Colon (tissue), 2 donors: ENCODE measurements around the gene CYB561A3.

Source experiments
- FAIRE-seq: peaks from 2 replicates; lab custom pipeline; 2012; peaks lifted over from hg19 to GRCh38; lab: Jason Lieb, UNC
- donor health status: control.
- donor health status: control.

Gene CYB561A3

DNA sequence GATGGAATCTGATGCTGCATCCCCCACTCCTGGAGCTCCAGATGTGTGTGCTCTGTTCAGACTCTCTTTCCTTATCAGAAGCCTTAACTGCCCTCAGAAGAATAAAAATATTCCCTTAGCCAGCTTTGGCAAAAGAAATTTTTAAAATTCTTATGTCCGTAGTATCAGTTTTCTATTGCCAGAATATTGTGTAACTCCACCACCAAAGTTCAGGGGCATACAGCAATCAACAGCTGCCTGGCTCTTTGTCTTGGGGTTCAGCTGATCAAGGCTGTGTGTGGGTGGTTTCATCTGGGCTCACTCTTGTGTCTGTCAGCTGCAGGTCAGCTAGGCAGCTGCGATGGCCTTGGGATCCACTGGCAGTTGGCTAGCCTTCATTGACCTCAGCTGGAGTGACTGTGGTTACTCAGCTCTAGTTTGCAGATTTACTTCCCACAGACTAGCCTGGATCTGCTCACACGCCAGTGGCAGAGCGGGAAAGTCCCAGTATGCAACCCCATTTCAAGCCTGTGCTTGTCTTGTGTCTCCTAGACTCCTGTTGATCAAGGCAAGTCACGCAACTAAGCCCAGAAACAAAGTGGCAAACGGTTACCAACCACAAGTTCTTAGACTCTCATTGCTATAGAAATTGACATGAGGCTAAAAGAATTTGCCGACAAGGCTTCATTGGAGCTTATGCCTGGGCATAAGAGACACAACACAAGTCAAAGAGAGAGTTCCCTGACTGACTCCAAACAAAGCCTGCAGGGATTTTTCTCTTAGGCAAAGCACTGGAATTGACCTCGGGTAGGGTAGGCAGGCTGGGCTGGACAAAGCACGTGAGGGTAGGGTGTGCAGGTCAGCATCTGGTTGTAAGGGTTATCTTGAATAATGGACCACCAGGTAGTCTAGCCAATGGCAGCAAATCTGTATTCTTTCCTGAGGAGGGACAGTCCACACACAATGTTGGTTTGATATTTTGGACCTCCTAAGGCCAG, 8.0 kb upstream of the CYB561A3 start:
- no peak for FAIRE-seq

DNA sequence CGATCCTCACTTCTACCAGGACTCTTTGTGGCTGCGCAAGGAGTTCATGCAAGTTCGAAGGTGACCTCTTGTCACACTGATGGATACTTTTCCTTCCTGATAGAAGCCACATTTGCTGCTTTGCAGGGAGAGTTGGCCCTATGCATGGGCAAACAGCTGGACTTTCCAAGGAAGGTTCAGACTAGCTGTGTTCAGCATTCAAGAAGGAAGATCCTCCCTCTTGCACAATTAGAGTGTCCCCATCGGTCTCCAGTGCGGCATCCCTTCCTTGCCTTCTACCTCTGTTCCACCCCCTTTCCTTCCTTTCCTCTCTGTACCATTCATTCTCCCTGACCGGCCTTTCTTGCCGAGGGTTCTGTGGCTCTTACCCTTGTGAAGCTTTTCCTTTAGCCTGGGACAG, 7.0 kb upstream of the CYB561A3 start:
- FAIRE-seq = no peak

DNA sequence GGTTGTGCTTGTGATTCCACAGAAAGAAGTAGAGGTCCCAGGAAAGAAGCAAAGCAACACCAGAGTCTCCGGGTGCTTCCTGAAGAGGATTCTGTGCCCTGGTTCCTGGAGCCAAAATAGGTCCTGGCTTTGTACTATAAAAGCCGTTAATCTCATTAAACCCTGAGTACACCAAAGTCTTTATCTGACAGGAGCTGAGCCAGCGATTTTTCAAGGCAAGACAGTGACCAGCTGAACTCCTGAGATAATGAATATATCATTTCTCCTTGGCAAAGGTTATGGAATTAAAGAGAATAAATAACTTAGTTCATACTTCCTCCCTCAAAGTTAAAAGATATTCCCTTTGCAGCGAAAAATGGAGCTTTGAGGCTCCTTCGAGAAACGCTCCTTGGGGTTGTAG, 5.7 kb upstream of the CYB561A3 start:
- no peak for FAIRE-seq

DNA sequence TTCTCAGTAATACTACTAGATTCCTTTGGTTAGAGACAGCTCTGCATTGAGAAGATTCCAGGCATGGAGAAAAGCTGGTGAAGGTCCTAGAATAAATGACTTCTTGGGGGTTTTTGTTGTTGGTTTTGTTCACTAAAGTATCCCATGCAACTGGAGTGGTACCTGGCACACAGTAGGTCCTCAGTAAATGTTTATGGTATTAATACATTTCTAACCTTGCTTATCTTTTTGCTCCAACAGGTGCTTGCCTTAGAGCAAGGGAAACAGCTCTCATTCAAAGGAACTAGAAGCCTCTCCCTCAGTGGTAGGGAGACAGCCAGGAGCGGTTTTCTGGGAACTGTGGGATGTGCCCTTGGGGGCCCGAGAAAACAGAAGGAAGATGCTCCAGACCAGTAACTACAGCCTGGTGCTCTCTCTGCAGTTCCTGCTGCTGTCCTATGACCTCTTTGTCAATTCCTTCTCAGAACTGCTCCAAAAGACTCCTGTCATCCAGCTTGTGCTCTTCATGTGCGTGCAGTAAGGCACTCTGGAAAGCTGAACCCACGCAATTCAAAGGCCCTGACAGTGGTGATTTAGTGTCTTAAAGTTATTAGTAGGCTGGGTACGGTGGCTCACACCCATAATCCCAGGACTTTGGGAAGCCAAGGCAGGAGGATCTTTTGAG, 2.5 kb upstream of the CYB561A3 start:
- FAIRE-seq = no peak

DNA sequence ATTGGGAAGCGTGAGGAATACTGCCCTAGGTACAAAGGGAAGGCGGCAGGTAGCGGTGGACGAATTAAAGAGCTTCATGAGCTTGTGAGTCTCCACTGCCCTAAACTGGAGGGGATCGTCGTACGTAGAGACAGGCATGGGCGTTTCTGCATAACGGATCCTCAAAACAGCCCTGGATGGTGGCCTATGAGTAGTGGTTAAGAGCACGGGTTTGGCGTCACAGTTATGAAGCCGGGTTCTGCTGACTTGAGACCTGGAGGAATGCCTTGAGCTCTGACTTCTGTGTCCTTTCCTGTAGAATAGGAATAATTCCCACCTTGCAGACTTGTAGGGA, 827 bp upstream of the CYB561A3 start:
- no peak for FAIRE-seq

DNA sequence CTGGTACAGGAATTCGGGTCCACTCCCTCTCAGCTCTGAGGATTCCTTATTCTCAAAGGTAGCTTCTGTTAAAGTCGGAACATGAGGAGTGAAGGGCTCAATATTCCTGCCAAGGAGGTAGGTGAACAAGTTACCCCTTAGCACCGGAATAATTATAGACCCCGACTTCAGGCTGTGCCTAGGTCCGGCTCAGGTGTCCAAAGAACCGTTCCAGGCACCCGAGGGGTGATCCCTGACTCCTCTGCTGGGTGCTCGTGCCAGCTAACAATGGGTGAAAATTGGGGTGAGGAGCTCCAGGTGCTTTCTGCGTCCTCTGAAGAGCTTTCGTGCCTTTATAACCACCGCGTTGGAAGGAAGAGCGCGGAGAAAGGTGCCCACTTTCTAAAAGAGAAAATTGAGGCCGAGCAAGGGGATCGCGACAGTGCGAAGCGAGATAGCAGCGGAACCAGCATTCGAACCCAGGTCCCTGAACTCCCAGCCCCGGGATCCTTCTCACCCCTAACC, 393 bp downstream of the CYB561A3 start:
- no peak for FAIRE-seq

DNA sequence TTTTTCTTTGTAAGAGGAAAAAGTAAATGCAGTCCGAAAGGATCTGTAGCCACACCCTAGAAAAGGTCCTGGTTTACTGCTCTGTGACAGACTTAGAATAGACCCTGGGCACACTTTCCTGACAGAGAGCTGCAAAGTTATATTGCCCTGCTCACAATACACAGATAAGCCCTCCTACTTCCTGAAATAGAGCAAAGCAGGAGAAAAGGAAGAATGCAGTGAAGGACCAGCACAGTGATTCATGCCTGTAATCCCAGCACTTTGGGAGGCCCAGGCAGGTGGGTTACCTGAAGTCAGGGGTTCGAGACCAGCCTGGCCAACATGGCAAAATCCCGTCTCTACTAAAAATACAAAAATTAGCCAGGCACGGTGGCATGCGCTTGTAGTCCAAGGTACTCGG, 2.2 kb downstream of the CYB561A3 start:
- FAIRE-seq = no peak

DNA sequence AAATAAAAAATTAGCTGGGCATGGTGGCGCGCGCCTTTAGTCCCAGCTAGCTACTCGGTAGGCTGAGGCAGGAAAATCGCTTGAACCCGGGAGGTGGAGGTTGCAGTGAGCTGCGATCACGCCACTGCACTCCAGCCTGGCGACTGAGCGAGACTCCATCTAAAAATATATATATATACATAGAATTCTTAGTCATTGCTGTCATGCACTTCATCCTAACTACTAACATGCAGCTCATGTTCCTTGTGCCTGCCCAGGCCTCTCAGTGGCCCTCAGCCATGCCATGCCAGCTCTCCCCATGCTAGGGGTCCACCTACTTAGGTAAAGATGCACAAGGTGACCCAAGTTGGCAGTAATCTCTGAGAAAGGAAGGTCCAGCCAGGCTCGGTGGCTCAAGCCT, 3.1 kb downstream of the CYB561A3 start:
- FAIRE-seq = no peak

DNA sequence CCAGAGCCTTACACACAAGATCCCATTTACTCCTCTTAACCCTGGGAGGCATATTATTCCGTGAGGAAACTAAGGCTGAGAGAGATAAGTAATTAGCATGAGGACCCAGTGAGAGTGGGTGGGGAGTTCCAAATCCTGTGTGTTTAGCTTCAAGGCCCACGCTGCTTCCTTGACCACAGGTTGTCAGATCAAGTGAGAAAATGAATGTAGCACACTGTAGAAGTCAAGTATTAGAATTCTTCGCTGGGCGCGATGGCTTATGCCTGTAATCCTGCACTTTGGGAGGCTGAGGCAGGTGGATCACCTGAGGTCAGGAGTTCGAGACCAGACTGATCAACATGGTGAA, 3.8 kb downstream of the CYB561A3 start:
- no peak for FAIRE-seq

DNA sequence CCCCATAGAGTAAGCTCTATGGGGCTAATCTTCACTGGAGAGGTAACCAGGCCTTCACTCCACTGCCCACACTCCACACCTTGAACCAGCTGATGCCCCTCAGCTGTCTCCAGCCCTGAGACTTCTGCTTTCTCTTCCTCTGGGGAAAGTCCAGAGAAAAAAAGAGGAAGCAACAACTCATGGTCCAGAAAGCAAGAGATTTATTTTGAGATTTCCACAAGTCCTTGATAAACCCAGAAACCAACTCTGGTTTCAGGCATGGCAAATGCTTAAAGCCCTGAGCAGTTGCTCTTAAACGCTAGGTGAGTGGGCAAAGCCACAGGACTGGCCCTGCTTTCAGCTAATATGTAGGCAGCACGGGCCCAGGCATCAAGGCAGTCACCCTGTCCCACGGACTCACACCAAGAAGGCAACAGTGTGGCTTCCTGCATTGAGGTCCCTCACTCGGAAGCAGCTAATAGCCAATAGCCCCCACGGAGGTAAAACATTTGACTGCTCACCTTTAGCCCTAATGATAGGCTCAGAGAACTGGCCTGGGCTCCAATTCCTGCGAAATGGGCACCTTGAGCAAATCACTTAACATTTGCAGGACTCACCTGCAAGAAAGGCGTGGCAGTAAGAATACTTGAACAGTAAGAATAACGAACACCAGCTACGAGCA, 4.3 kb downstream of the CYB561A3 start:
- FAIRE-seq = no peak

DNA sequence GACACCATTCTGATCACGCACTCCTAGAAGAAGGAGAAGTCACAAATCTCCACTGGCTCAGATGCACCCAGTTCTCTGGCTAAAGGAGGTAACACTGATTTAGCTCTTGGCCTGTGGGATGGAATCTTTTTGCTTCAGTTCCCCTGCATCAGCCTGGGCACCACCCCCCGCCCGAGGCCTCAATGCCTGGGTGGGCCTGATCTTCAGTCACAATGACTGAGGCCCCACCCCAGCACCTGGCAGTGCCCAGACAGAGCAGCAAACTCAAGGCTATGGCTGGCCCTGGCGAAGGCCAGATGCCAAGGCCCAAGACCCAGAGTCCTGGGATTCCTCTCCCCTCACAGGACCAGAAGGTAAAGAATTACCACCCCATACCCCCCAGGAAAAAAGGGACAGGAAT, 5.0 kb downstream of the CYB561A3 start:
- no peak for FAIRE-seq

DNA sequence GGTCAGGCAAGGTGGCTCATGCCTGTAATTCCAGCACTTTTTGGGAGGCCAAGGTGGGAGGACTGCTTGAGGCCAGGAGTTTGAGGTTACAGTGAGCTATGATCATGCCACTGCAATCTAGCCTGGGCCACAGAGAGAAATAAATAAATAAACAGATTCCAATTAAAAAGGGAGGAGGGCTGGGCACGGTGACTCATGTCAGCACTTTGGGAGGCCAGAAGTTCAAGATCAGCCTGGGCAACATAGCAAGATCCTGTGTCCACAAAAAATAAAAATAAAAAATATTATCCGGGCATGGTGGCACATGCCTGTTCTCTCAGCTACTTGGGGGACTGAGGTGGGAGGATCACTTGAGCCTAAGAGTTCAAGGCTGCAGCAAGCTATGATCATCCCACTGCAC, 7.5 kb downstream of the CYB561A3 start:
- FAIRE-seq = no peak

DNA sequence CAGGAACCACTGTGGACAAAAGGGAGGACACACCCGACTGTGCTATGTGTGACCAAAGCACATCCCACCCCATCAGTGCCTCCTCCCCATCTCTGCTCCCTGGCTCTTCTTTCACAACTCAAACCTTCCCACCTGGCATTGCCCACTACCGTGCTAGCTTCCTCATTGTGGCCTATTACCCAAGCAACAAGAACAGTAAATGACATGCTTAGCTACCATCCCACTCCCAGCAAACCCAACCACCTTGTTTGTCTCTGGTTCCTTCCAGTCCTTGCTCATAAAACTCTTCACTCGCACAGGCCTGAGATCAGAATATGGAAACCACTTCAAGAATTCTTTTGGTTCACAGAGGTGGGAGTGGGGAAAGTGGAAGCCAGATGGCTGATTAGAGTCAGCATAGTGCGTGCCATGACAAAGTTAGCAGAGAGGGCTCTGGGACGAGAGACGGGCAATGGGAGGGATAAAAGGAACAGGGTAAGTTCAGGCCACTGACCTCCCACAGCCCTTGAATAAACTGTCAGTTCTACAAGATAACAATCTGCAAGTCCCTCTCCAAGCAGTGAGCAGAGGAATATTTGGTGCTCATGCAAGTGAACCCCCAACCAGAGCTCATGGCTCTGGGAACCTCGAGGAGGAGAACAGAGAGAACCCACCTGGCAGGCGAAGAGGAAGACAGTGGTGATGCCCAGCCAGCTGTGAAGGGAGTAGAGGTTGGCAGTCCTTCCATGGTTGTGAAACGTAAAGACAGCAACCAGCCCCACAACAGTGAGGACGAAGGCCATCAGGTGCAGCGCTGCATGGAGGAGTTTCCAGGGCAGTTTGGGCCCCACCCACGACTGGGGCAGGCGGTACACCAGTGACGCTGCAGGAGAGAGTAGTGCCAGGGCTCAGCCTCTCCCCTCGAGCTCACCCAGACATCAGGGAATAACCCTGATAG, 8.3 kb downstream of the CYB561A3 start:
- no peak for FAIRE-seq

DNA sequence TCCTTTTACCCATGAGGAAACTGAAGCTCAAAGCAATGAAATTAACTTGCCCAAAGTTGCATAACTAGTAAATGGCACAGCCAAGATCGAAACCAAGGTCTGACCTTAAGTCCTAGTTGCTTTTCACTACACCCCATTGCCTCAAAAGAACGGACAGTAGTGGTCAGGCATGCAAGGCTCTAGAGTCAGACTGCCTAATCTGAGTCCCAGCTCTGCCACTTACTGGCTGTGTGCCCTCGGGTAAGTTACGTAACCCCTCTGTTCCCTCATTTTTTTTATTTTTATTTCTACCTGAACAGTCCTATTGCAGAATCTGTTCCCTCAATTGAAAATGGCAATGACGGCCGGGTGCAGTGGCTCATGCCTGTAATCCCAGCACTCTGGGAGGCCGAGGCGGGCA, 9.6 kb downstream of the CYB561A3 start:
- FAIRE-seq = no peak

DNA sequence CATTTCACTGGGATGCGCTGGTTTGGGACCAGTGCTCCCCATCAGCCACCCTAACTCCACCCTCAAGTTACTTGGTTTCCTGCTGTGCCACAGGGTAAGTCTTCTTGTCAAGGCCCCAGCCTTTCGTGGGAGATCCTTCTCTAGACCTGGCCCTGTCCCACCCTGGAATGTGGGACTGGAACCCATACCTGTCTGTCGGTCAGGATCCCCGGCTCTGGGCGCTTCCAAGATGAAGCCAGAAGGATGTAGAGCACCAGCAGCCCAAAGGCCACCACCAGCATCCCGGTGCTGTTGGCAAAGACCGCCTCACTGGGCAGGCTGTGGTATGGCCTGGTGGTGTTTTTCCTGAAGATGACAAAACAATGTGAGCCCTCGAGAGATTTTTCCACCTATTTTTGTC, 10.9 kb downstream of the CYB561A3 start:
- no peak for FAIRE-seq

DNA sequence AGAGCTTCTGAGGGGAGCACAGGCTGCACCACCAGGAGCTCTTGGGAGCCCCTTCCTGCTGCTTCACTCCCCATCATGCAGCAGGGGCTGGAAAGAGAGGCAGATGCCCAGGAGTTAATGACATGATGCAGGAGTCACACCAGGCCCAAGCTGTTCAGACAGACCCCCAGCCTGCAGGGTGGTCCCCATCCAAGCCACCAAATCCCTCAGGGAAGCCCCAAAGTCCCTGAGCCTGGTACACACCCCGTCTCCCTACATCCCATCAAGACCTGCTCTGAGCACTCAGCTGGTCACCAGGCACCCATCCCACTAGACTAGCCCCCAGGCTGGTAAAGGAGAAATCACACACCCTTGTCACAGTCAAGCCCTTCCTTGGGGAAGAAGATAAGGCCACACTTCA, 11.3 kb downstream of the CYB561A3 start:
- FAIRE-seq = no peak

DNA sequence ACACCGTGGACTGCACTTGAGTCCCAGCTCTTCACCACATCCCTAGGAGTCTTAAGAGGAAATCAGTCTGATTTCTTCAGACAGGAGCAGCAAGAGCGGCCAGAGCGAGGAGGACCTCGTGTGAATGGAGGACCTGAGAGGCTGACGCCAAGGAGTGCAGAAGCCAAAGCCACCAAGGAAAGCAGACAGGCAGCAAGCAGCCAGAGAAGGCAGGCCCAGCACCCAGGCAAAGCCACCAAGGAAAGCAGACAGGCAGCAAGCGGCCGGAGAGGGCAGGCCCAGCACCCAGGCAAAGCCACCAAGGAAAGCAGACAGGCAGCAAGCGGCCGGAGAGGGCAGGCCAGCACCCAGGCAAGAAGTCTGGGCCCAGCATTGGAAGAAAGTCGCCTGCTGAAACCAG, 11.8 kb downstream of the CYB561A3 start:
- no peak for FAIRE-seq

DNA sequence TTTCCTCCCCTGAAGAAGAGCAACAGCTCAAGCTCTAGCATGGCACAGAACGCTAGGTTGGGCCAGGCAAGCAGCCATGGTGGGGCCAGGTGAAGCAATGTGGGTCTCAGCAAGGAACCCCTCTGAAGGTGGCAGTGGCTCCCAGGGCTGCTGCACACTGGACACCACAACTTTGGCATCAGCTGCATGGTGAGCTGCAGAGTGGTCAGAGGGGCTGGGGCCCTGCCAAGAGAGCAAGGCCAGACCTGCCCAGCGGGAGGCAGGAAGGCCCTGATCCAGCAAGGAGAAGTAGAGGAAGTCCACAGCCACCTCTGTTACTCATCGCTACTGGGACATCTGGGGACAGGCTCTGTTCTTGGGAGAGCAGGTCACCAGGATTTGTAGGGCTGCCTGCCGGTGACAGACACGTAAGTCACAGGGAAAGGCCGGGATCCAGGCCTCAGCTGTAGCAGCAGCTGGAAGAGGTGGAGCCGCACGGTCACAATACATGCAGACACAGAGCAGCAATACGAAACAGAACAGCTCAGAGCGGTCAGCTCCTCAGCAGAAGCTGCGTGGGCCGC, 12.4 kb downstream of the CYB561A3 start:
- no peak for FAIRE-seq

DNA sequence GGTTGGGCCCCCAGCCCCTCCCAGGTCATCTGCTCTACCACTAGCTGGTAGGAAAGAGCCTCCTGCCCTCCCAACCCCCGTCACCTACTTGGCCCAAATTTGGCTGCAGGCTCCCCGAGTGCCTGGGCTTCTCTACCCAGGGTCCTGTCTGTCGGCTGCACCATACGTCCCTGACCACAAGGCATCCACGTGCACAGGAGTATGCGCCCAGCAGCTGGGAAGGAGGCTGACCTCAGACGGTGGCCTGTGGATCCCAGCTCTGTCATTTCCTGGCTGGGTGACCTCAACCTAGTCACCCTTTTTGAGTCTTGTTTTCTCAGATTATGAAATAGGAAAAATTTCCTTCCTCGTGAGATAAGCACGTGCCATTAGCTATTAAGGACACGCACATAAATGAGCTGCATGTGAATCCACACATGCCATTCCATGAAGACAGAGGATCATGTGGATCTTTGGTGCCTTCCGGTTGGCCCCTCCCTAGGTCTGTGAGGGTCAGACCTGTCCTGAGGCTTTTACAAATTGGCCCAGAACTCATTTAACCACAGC, 13.7 kb downstream of the CYB561A3 start:
- no peak for FAIRE-seq

DNA sequence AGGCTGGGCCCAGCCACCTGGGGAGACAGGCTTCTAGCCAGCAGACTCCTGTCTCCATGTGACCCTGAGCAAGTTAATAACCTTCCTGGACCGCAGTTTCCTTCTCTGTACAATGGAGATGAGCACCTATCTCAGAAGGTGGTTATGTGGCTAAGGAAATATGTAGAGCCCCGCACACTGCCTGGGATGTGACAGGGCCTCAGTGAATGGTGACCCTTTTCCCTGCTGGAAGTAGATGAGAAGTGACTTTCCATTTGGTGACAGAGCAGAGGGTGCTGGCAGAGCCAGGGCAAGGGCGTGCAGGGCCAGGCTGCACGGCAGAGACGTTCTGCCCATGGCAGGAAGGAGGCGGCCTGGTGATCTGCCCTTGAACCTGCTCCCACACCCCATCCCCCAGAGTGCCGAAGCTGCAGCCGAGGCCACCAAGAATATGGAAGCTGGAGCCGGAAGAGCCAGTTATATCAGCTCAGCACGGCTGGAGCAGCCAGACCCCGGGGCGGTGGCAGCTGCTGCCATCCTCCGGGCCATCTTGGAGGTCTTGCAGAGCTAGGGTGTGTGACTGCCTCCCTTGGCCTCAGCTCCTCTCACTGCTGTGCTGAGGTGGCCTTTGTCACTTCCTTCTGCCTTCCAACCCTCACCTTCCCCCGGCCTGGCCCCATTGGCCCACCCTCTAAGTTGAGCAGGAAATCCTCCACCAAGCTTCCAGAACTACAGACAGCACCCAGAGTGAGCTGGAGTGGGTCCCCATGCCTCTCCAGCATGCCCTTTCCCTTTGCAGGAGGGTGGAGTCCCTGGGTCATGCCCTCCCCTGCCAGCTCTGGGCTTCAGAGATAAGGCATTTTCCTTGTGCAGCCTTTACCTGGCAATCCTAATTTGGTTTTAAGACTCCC, 15.5 kb downstream of the CYB561A3 start:
- no peak for FAIRE-seq
